Stimulated activated CD8-positive, alpha-beta memory T cell treated with anti-CD3 and anti-CD28 coated beads, Interleukin-15, amount 100 ng/mL, for 4 hours (primary cell): ENCODE data around the gene TMEM95.

Experiments
- DNase-seq, 2 donors: peaks; one replicate each; pipeline ENCODE4 v3.0.0-alpha.2; 2020; ENCODE audit warnings: low read depth in 2 of 2

Gene TMEM95

GRCh38 chr17:7355053-7355452 is at the start of gene TMEM95:
Gene TMEM95 (plus strand): TSS chr17:7355156. CDS start chr17:7355205, 49 bp downstream.
- no peak for DNase-seq

DNA sequence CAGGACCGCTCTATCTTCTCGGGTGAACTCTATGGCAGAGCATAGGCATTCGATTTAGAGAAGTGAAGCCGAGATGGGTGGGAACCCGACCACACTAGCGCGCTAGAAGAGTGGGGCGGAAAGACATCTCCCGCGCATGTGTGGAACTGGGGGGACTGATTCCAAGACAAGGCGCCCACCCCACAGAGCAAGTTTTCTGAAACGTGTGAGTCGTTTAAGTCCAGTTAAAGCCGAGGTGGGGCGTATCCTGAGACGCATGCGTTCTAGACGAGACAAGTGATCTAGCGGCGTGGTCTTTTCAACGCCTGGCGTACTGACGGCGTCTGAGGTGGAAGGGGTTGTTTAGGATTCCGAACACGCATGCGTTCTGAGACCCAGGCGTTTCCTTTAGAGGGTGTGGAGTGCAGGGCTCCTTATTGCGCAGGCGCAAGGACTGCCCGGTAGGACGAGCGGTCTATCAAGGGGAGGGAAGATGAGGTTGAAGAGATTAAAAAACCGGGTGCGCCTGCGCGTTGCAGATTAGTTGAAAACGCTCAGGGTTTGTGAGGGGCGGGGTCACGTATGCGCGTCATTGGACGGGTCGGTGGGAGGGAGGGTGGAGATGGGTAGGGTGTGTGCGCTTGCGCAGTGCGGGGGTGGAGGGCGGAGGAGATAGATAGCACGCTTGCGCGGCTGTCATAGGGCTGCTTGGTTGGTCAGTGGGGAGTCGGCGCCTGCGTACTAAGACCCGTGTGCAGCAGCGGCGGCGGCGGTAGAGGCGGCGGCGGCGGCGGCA is 47.9 kb upstream of the TMEM95 start, which contains the start of gene EIF5A:
TSS of gene EIF5A (plus strand) at position 718 of the 775 bp plus-strand sequence. CDS start 2,008 bp downstream, outside the sequence.
- DNase-seq: peak; percentile 100

GRCh38 chr17:7307686-7308624 is 47.0 kb upstream of the TMEM95 start:
- no peak for DNase-seq

DNA sequence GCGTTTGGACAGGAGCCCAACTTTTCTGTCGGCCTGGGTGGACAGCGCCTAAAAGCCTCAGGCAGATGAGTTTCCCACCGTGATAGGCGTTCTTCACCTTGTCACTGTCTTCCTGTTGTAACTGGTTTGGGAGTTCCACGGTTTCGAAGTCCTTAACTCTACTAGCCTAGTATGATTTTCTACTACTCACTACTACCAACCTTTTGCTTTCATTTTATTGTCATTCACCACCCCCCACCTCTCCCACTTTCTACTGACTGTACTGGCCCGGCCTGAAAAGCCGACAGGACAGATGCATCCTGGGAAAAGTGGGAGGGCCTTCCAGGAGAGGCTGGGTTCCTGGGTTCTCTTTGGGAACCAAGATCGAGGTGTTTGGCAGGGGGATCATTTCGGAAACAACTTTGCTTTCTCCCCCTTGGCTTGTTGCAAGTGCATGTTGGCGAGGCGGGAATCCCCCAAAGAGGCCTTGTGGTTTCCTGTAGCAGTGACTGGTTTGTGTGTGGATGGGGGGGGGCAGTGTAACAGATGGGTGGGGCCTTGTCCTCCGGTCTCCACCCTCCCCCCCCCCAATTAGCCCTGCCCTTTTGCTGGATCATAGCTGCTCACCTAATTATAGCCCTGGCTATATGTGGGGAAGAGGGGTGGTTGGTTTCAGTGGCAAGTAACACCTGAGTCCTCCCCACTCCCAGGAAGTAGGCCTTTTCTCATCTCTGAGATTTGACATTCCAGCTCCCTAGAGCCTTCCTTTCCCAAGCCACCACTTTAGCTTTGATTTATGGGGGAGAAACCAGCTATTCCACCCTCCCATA is 46.1 kb upstream of the TMEM95 start:
- DNase-seq: peak; percentile 76 to 88

DNA sequence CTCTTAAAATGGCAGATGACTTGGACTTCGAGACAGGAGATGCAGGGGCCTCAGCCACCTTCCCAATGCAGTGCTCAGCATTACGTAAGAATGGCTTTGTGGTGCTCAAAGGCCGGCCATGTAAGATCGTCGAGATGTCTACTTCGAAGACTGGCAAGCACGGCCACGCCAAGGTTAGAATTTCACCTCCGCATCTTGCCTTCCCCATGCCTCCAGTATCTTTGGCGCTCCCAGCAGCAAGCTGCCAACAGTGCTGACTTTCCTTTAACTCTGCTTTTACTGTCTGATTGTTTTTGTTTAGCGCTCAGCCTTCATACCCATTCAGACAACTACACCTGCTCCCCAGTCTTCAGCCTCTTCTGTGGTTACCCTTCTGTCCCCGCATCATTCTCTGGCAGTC is 45.3 kb upstream of the TMEM95 start:
- DNase-seq: no peak

DNA sequence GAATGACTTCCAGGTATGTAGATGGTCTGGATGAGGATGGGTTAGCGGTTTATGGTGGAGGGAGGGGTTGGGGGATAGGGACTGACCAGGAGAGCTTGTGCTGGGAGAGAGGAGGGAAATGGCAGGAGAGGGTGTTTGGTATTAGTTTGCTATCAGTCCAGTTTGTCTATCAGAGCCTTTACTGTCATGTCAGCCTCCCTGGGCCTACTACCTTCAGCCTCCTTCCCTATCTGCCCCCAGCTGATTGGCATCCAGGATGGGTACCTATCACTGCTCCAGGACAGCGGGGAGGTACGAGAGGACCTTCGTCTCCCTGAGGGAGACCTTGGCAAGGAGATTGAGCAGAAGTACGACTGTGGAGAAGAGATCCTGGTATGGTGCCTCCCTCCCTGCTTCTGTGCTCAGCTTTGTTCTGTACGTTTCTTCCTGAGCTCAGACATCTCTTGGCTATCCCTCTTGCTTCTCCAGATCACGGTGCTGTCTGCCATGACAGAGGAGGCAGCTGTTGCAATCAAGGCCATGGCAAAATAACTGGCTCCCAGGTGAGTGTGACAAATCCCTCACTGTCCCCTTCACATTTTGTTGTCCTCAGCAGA is 43.7 kb upstream of the TMEM95 start:
- DNase-seq: no peak

DNA sequence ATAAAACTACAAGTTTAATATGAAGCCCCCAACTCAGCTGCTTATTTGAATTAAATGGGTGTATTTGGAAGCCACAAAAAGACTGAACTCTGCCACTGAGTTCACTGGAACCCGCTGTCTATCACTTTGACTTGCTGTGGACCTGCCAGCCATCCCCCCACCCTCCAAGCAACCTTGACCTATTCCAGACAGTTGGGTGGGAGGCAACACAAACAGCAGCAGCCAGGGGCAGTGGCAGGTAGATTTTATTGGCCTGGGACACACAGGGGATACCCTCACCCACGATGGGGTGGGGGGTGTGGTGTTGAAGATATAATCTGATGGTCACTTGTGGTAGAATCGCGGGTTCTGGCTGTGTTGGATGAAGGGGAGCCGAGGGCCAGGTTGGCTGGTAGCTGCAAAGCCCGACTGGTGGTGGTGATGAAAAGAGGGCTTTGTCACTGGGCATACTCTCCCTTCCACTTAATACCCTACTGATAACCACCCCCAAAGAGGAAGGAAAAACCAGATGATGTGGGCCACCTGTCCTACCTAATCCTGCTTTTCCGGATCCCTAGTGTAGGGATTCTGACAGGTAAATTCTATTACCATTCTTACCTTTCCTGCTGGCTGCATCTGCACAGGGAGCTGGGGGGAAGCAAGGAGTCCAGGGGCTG is 42.4 kb upstream of the TMEM95 start:
- no peak for DNase-seq

GRCh38 chr17:7313088-7313889 is 41.7 kb upstream of the TMEM95 start:
- no peak for DNase-seq

- DNase-seq: no peak
Measured at GRCh38 chr17:7313890-7314718, 40.9 kb upstream of the TMEM95 start.

DNA sequence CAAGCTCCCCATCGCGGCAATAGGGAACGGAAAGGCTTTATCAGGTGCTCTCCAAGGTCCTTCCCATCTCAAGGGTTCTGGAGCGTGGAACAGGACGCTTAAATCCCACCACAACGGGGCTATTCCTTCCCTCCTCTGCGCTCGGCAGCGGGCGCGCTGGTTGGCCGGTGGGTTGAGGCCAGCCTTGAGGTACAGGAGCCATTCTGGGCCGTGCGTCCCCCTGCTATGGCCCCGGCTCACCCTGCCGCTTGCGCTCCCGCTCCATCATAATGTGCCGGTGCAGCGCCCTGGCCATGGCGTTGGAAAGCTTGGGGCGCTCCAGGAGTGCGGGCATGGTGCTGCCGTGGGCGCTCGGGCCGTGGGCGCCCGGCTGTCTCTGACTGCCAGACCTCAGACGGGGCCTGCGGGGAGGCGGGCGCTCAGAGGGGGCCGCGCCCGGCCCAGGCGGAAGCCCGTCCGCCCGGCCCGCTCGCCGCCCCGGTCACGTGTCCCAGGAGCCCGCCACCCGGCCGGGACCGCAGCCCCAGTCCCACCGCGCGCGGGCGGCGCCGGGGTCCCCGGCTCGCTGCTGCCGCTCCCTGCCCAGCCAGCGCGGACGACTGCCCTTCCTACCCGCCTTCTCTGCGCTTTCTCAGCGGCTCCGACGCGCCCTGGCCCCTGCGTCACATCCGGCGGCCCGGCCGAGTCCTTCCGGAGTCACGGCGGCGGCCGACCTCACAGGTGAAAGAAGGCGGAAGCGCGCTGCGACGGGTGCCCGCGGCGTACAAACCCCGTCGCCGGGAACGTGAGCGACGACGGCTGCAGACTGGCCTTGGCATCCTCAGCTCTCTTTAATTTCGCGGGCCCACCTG is 40.0 kb upstream of the TMEM95 start, which contains the start of gene GPS2:
TSS of gene GPS2 (minus strand) at position 642 of the 851 bp plus-strand sequence. CDS start at position 334, 308 bp downstream.
- DNase-seq: peak; percentile 83

DNA sequence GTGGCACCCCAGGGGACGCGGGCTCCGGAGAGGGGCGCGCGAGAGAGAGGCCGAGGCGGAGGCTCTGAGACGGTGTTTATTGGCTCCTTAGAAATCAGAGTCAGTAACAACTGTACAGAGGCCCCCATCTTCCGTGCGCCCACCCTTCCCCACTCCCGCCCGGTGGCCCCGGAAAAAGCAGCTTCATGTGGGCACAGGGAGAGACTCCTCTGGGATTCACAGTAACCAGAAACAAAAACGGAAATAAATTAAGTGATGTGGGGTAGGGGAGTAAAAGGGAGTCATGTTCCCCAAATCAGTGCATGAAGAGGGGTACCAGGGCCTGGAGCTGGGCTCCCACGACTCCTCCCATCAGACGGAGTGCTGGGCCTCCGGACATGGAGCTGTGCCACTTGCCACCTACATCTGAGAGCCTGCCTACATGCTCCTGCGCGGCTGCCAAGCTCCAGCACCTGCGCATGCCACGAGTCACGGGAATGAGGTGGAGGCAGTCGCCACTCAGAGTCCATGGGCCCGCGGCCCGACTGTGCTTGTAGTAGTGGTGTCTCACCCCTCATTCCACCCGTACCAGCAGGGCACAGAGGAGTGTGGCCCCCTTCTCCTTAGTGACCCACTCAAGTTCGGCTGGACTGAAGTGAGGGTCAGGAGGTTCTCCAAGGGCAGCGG is 39.3 kb upstream of the TMEM95 start:
- DNase-seq: no peak

DNA sequence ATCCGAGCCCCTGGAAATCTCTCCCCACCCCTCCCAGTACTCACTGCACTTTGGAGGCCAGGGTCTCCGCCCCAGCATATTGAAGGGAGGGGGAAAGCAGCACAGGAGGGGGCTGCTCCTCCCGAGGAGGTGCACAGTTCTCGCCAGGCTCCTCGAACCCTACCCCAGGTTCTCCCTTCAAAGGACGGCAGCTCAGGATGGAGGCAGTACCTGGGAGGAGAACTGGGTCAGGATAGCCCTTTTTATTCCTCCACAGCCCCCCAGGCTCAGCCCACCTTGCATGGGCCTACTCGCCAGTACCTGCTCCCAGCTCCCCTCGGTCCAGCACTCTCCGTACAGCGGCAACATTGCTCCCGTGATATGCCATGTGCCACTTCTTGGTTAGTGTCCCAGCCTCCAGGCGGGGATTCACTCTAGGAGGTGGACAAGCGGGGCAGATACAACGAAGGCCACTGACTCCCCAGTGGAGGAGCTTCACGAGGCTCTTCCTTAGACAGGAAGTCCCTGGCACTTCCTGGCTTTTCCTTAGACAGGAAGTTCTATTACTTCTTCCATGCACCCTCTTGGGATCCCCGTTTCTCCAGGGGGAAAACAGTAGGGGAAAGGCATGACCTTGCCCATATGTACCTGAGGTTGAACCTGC is 37.7 kb upstream of the TMEM95 start:
- no peak for DNase-seq

- DNase-seq: no peak
Measured at GRCh38 chr17:7318121-7318860, 36.7 kb upstream of the TMEM95 start.

DNA sequence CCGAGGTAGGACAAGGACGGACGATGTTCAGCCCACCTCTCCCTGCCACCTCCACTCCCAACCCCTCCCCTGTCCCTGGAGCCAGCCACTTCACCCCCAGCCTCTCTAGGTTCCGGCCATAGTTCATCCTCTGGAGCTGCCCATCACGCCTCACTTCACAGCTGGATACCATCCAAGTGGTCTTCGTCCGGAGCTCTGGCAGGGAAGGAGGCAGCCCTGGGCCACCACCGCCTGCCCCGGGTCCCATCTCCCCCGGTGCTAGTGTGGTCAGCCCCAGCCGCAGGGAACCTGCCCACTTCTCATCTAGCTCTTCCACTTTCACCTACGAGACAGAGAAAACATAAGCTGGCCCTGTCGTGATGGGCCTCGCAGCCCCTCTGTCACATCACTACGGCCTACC is 33.5 kb upstream of the TMEM95 start:
- DNase-seq: no peak

GRCh38 chr17:7322520-7323194 is 32.3 kb upstream of the TMEM95 start:
- no peak for DNase-seq
